Measurements from ENCODE around the gene XYLT2. TPM values are rescaled to one million over a fixed set of nuclear protein-coding genes. Genes with fewer than 3 reads are reported as not detected.
"Not testable (repeated sequence)": the region's sequence is repeated elsewhere in the genome, so short reads cannot be mapped to it uniquely, and the experiment has no call there.

XYLT2 gene
- total RNA-seq, 2 experiments from 2014 or later = 29.0 to 31.9 TPM

- POLR2A ChIA-PET; ATAC-seq (ENCODE audit: low read depth); H3K27ac Mint-ChIP-seq; H3K4me1 Mint-ChIP-seq; H3K4me3 Mint-ChIP-seq; H3K36me3 Mint-ChIP-seq; DNase-seq; H3K9me3 Mint-ChIP-seq: not testable (repeated sequence)
- peaks cover 22% of the 10 kb centered on the region for H3K27me3 Mint-ChIP-seq
These were observed 59.4 kb downstream of the XYLT2 start for GRCh38 chr17:50405351-50405750.

- Mint-ChIP-seq H3K4me1 (no peaks in the 10 kb centered on the region), H3K9me3 (no peaks in the 10 kb centered on the region), H3K36me3 (no peaks in the 10 kb centered on the region), H3K27me3 (peaks cover 24% of the 10 kb centered on the region), H3K4me3 (no peak overlapping the region), H3K27ac (no peak overlapping the region)
- ATAC-seq (ENCODE audit: low read depth) (no peak), DNase-seq (no peak)
- POLR2A ChIA-PET = interaction anchor here (0.5 kb wide), 1 partner anchor 97 kb away, joined by 3 read pairs; no protein-coding TSS in a partner anchor
These were observed 60.7 kb downstream of the XYLT2 start for GRCh38 chr17:50406578-50406977.

- H3K27me3 Mint-ChIP-seq = peaks cover 32% of the 10 kb centered on the region
- H3K9me3 Mint-ChIP-seq = no peaks in the 10 kb centered on the region
- no peak for ATAC-seq (ENCODE audit: low read depth)
- no peaks in the 10 kb centered on the region for H3K4me1 Mint-ChIP-seq
- no peak overlapping the region for H3K4me3 Mint-ChIP-seq
- DNase-seq = no peak
- no peak overlapping the region for H3K27ac Mint-ChIP-seq
- H3K36me3 Mint-ChIP-seq = no peaks in the 10 kb centered on the region
- POLR2A ChIA-PET = interaction anchor here (0.7 kb wide), 1 partner anchor 398 kb away, joined by 7 read pairs; no protein-coding TSS in a partner anchor
These were observed 62.0 kb downstream of the XYLT2 start for GRCh38 chr17:50407921-50408320.

Other genes starting within 250 kb of the XYLT2 start
- under 1 TPM; 0.11 to 0.19 TPM for gene SAMD14, start 216.0 kb upstream of the XYLT2 start, total RNA-seq
- 100 to 1,000 TPM; 114 to 116 TPM for gene PPP1R9B, start 195.4 kb upstream of the XYLT2 start, total RNA-seq
- gene SGCA, start 180.1 kb upstream of the XYLT2 start, total RNA-seq = not detected
- gene COL1A1, start 144.5 kb upstream of the XYLT2 start, total RNA-seq = under 1 TPM; 0.78 to 0.96 TPM
- gene TMEM92, start 71.7 kb upstream of the XYLT2 start, total RNA-seq = not detected
- 10 to 100 TPM; 49.6 to 51.0 TPM for gene MRPL27, start 27.1 kb downstream of the XYLT2 start, total RNA-seq
- 10 to 100 TPM; 27.3 to 28.8 TPM for gene EME1, start 27.1 kb downstream of the XYLT2 start, total RNA-seq
- 10 to 100 TPM; 45.0 to 47.1 TPM for gene LRRC59, start 51.4 kb downstream of the XYLT2 start, total RNA-seq
- 10 to 100 TPM; 42.1 to 45.0 TPM for gene ACSF2, start 80.1 kb downstream of the XYLT2 start, total RNA-seq
- gene CHAD, start 122.8 kb downstream of the XYLT2 start, total RNA-seq = not detected
- 10 to 100 TPM; 42.7 to 43.5 TPM for gene RSAD1, start 132.7 kb downstream of the XYLT2 start, total RNA-seq
- gene MYCBPAP, start 162.3 kb downstream of the XYLT2 start, total RNA-seq = 1 to 10 TPM; 4.0 to 4.4 TPM
- not detected for gene EPN3, start 186.6 kb downstream of the XYLT2 start, total RNA-seq
- gene SPATA20, start 201.0 kb downstream of the XYLT2 start, total RNA-seq = 10 to 100 TPM; 31.3 to 33.1 TPM
- gene CACNA1G, start 214.6 kb downstream of the XYLT2 start, total RNA-seq = under 1 TPM in 1 of 2 experiments, not detected in 1; 0.11 TPM